Tibial nerve (tissue), 4 donors: ENCODE data around the gene CCDC69. TPM values are rescaled to one million over a fixed set of nuclear protein-coding genes. Genes with fewer than 3 reads are reported as not detected.

Experiments used
- DNase-seq, 2 donors: peaks; one replicate each; pipeline ENCODE4 v3.0.0-alpha.2; 2019; ENCODE audit warnings: low spot score in 2 of 2
- H3K27ac ChIP-seq, 4 donors: fragments of 200-600 bp; sonication (generic) in 3 of 4; one replicate each; pipeline ENCODE4 v1.5.1; 2017 to 2019; ENCODE audit warnings: mild to moderate bottlenecking in 1 of 4
- H3K27me3 ChIP-seq, 2 donors: fragments of 200-600 bp; sonication (generic) in 1 of 2; one replicate each; pipeline versions ENCODE4 v1.5.1 to v1.6.0; 2017 to 2019
- H3K36me3 ChIP-seq, 3 donors: fragments of 200-600 bp; sonication (generic); one replicate each; pipeline ENCODE4 v1.5.1; 2018 to 2019
- H3K4me1 ChIP-seq, 4 donors: fragments of 200-600 bp; sonication (generic) in 3 of 4; one replicate each; pipeline ENCODE4 v1.5.1; 2017 to 2019
- H3K4me3 ChIP-seq, 4 donors: fragments of 200-600 bp; sonication (generic) in 3 of 4; one replicate each; pipeline ENCODE4 v1.5.1; 2017 to 2019; ENCODE audit warnings: mild to moderate bottlenecking in 1 of 4, moderate library complexity in 1 of 4
- H3K9me3 ChIP-seq, 4 donors: fragments of 200-600 bp; sonication (generic) in 3 of 4; one replicate each; pipeline ENCODE4 v1.5.1; 2017 to 2019
- CTCF ChIP-seq, 5 experiments: fragments of 200-600 bp in 3 of 5; fragments of 450-650 bp in 2 of 5; sonication (generic) in 3 of 5; IDR thresholded peaks; one replicate each; pipeline ENCODE4 v1.5.1; 2016 to 2019; ENCODE audit warnings: antibody characterized with exemption in 5 of 5, mild to moderate bottlenecking in 3 of 5, moderate library complexity in 2 of 5
- EP300 ChIP-seq, 2 donors: sonication (generic); formaldehyde crosslinking; IDR thresholded peaks; one replicate each; pipeline ENCODE4 v1.6.1; 2017; ENCODE audit warnings: antibody characterized with exemption in 2 of 2, mild to moderate bottlenecking in 1 of 2
- POLR2A ChIP-seq, 2 donors: fragments of 450-650 bp; IDR thresholded peaks; one replicate each; pipeline ENCODE4 v1.6.1; 2017; ENCODE audit warnings: antibody characterized with exemption in 2 of 2, mild to moderate bottlenecking in 2 of 2, moderate library complexity in 2 of 2
- WGBS, 2 donors: methylation state at CpG; one replicate each; pipeline ENCODE4 v1.1.5; 2018; 5-methylcytosine and 5-hydroxymethylcytosine counted together
- total RNA-seq, 4 donors: library from RNA; depleted of rRNA; stranded (reverse); fragments of >200 nt; gene quantifications; one replicate each; pipeline ENCODE4 v1.1.0, GENCODE V29; 2016

CCDC69 gene
- total RNA-seq, 4 donors from 2014 or later, result 95.6 to 201 (median 112) TPM

DNA sequence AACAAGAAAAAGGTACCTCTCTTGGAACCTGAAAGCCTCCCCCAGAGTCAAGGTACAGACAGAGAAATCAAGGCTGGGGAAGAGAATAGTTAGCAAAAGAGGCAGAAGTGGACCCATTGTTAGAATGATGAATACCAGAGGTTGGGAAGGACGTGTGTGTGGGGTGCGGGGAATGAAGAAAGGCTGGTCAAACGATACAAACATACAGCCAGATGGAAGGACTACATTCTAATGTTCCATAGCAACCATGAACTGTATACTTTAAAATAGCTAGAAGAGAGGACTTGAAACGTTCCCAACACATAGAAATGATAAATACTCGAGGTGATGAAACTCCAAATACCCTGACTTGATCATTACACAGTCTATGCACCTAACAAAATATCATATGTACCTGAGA, 7.1 kb downstream of the CCDC69 start:
- WGBS, 2 donors, result 70 to 74% methylated on average over 5 of the region's 5 CpGs
- DNase-seq, result no peak

GRCh38 chr5:151215546-151215880, 8.4 kb downstream of the CCDC69 start:
- Histone ChIP-seq H3K4me3 (no peak overlapping the region), H3K27me3 (no peaks in the 10 kb centered on the region), H3K36me3 (no peaks in the 10 kb centered on the region), H3K9me3 (no peaks in the 10 kb centered on the region), H3K4me1 (peaks cover 0 to 59% (median 29%) of the 10 kb centered on the region in 4 donors), H3K27ac (peak overlapping the region in 2 of 4 donors; percentile 76 to 82)
- TF ChIP-seq CTCF (IDR thresholded peaks at IDR 0.05) (no peak), EP300 (IDR thresholded peaks at IDR 0.05) (no peak), POLR2A (IDR thresholded peaks at IDR 0.05) (no peak)
- no peak for DNase-seq
- 86 to 100% methylated on average over 2 of the region's 2 CpGs for WGBS, 2 donors

More for the DNA sequence above, 7.1 kb downstream of the CCDC69 start:
- Histone ChIP-seq H3K27ac (no peak overlapping the region), H3K4me1 (peaks cover 0 to 66% (median 34%) of the 10 kb centered on the region in 4 donors), H3K27me3 (no peaks in the 10 kb centered on the region), H3K36me3 (no peaks in the 10 kb centered on the region), H3K4me3 (no peak overlapping the region), H3K9me3 (no peaks in the 10 kb centered on the region)
- TF ChIP-seq CTCF (IDR thresholded peaks at IDR 0.05) (no peak), POLR2A (IDR thresholded peaks at IDR 0.05) (no peak), EP300 (IDR thresholded peaks at IDR 0.05) (no peak)

- Histone ChIP-seq H3K27me3 (no peaks in the 10 kb centered on the region), H3K27ac (peak overlapping the region in 3 of 4 donors; percentile 63 to 82 (median 76)), H3K36me3 (no peaks in the 10 kb centered on the region), H3K9me3 (no peaks in the 10 kb centered on the region), H3K4me3 (no peak overlapping the region), H3K4me1 (peaks cover 0 to 55% (median 26%) of the 10 kb centered on the region in 4 donors)
- no peak for DNase-seq
- WGBS, 2 donors, result 85 to 86% methylated on average over 10 of the region's 10 CpGs
- peak in 1 of 2 donors; percentile 48 for TF ChIP-seq EP300 (IDR thresholded peaks at IDR 0.05)
- TF ChIP-seq CTCF (IDR thresholded peaks at IDR 0.05), result no peak
- TF ChIP-seq POLR2A (IDR thresholded peaks at IDR 0.05), result no peak
Measured at GRCh38 chr5:151214614-151215545, 9.0 kb downstream of the CCDC69 start.

GRCh38 chr5:151213803-151214613, 9.9 kb downstream of the CCDC69 start:
- H3K4me3 ChIP-seq, result no peak overlapping the region
- H3K27ac ChIP-seq, result peak overlapping the region; percentile 21 to 87 (median 79)
- H3K36me3 ChIP-seq, result no peaks in the 10 kb centered on the region
- no peaks in the 10 kb centered on the region for H3K27me3 ChIP-seq
- 29 to 31% methylated on average over 9 of the region's 9 CpGs for WGBS, 2 donors
- no peaks in the 10 kb centered on the region for H3K9me3 ChIP-seq
- peaks cover 0 to 60% (median 29%) of the 10 kb centered on the region in 4 donors for H3K4me1 ChIP-seq
- peak; percentile 64 to 77 for DNase-seq
- peak in 1 of 2 donors; percentile 51 for TF ChIP-seq EP300 (IDR thresholded peaks at IDR 0.05)
- peak; percentile 4 to 38 for TF ChIP-seq POLR2A (IDR thresholded peaks at IDR 0.05)
- TF ChIP-seq CTCF (IDR thresholded peaks at IDR 0.05), result no peak
